ENCODE data around the gene CLDN5. TPM values are rescaled to one million over a fixed set of nuclear protein-coding genes. Genes with fewer than 3 reads are reported as not detected.
"Not testable (repeated sequence)": the region's sequence is repeated elsewhere in the genome, so short reads cannot be mapped to it uniquely, and the experiment has no call there.

The CLDN5 gene
- total RNA-seq, 1 donor from 2014 or later, result 0.44 TPM

GRCh38 chr22:19556963-19557545 lies 32.8 kb upstream of the CLDN5 start:
- Mint-ChIP-seq H3K9me3 (no peaks in the 10 kb centered on the region), H3K4me1 (no peaks in the 10 kb centered on the region), H3K27me3 (peaks cover 9% of the 10 kb centered on the region), H3K4me3 (no peak overlapping the region), H3K27ac (no peak overlapping the region), H3K36me3 (ENCODE audit: low read depth) (no peaks in the 10 kb centered on the region)
- intact Hi-C loops (cut with micrococcal nuclease), result no loop called here
- no peak for DNase-seq

- no peak for DNase-seq
- H3K9me3 Mint-ChIP-seq, result no peaks in the 10 kb centered on the region
- no peak overlapping the region for H3K4me3 Mint-ChIP-seq
- H3K27ac Mint-ChIP-seq, result no peak overlapping the region
- H3K27me3 Mint-ChIP-seq, result peaks cover 9% of the 10 kb centered on the region
- H3K4me1 Mint-ChIP-seq, result no peaks in the 10 kb centered on the region
- no peaks in the 10 kb centered on the region for H3K36me3 Mint-ChIP-seq (ENCODE audit: low read depth)
- intact Hi-C loops (cut with micrococcal nuclease), result no loop called here
These were observed 31.4 kb upstream of the CLDN5 start for GRCh38 chr22:19555651-19556050.

- Mint-ChIP-seq H3K9me3 (no peaks in the 10 kb centered on the region), H3K36me3 (ENCODE audit: low read depth) (no peaks in the 10 kb centered on the region), H3K27ac (no peak overlapping the region), H3K4me3 (no peak overlapping the region), H3K4me1 (no peaks in the 10 kb centered on the region), H3K27me3 (peaks cover 9% of the 10 kb centered on the region)
- intact Hi-C loops (cut with micrococcal nuclease), result no loop called here
- no peak for DNase-seq
These were observed 30.7 kb upstream of the CLDN5 start for GRCh38 chr22:19554834-19555404.

- Mint-ChIP-seq H3K4me3 (no peak overlapping the region), H3K27ac (no peak overlapping the region), H3K9me3 (no peaks in the 10 kb centered on the region), H3K4me1 (no peaks in the 10 kb centered on the region), H3K27me3 (peaks cover 9% of the 10 kb centered on the region), H3K36me3 (ENCODE audit: low read depth) (no peaks in the 10 kb centered on the region)
- DNase-seq, result no peak
- intact Hi-C loops (cut with micrococcal nuclease), result no loop called here
These were observed 29.0 kb upstream of the CLDN5 start for GRCh38 chr22:19553201-19553600.

GRCh38 chr22:19550382-19550781 lies 26.2 kb upstream of the CLDN5 start:
- H3K27me3 Mint-ChIP-seq, result peaks cover 7% of the 10 kb centered on the region
- no peaks in the 10 kb centered on the region for H3K4me1 Mint-ChIP-seq

GRCh38 chr22:19549428-19549827 lies 25.2 kb upstream of the CLDN5 start:
- peaks cover 6% of the 10 kb centered on the region for H3K27me3 Mint-ChIP-seq
- no peaks in the 10 kb centered on the region for H3K36me3 Mint-ChIP-seq (ENCODE audit: low read depth)
- no peak overlapping the region for H3K4me3 Mint-ChIP-seq
- no peak for DNase-seq
- H3K27ac Mint-ChIP-seq, result no peak overlapping the region
- H3K4me1 Mint-ChIP-seq, result no peaks in the 10 kb centered on the region
- intact Hi-C loops (cut with micrococcal nuclease), result no loop called here
- H3K9me3 Mint-ChIP-seq, result no peaks in the 10 kb centered on the region

More at GRCh38 chr22:19550382-19550781, 26.2 kb upstream of the CLDN5 start:
- Mint-ChIP-seq H3K4me3 (no peak overlapping the region), H3K27ac (no peak overlapping the region), H3K9me3 (no peaks in the 10 kb centered on the region), H3K36me3 (ENCODE audit: low read depth) (no peaks in the 10 kb centered on the region)
- no peak for DNase-seq
- intact Hi-C loops (cut with micrococcal nuclease), result no loop called here

- Mint-ChIP-seq H3K27me3 (peaks cover 2% of the 10 kb centered on the region), H3K27ac (no peak overlapping the region), H3K9me3 (no peaks in the 10 kb centered on the region), H3K36me3 (ENCODE audit: low read depth) (no peaks in the 10 kb centered on the region), H3K4me1 (no peaks in the 10 kb centered on the region), H3K4me3 (no peak overlapping the region)
- intact Hi-C loops (cut with micrococcal nuclease), result no loop called here
- DNase-seq, result no peak
These were observed 24.8 kb upstream of the CLDN5 start for GRCh38 chr22:19548964-19549363.

- H3K4me1 Mint-ChIP-seq; intact Hi-C loops (cut with micrococcal nuclease); H3K36me3 Mint-ChIP-seq (ENCODE audit: low read depth); DNase-seq; H3K9me3 Mint-ChIP-seq; H3K27me3 Mint-ChIP-seq; H3K27ac Mint-ChIP-seq; H3K4me3 Mint-ChIP-seq: not testable (repeated sequence)
These were observed 24.2 kb upstream of the CLDN5 start for GRCh38 chr22:19548427-19548826.

GRCh38 chr22:19547620-19548019 lies 23.4 kb upstream of the CLDN5 start:
- no peaks in the 10 kb centered on the region for H3K9me3 Mint-ChIP-seq
- peaks cover 2% of the 10 kb centered on the region for H3K27me3 Mint-ChIP-seq
- no peak overlapping the region for H3K27ac Mint-ChIP-seq
- H3K36me3 Mint-ChIP-seq (ENCODE audit: low read depth), result no peaks in the 10 kb centered on the region
- no peaks in the 10 kb centered on the region for H3K4me1 Mint-ChIP-seq
- intact Hi-C loops (cut with micrococcal nuclease), result no loop called here
- H3K4me3 Mint-ChIP-seq, result no peak overlapping the region
- no peak for DNase-seq

GRCh38 chr22:19546680-19547079 lies 22.5 kb upstream of the CLDN5 start:
- Mint-ChIP-seq H3K36me3 (ENCODE audit: low read depth) (no peaks in the 10 kb centered on the region), H3K4me3 (no peak overlapping the region), H3K27me3 (peaks cover 3% of the 10 kb centered on the region), H3K4me1 (no peaks in the 10 kb centered on the region), H3K9me3 (no peaks in the 10 kb centered on the region), H3K27ac (no peak overlapping the region)
- intact Hi-C loops (cut with micrococcal nuclease), result no loop called here
- DNase-seq, result no peak

- no peak overlapping the region for H3K4me3 Mint-ChIP-seq
- intact Hi-C loops (cut with micrococcal nuclease), result no loop called here
- no peak overlapping the region for H3K27ac Mint-ChIP-seq
- H3K36me3 Mint-ChIP-seq (ENCODE audit: low read depth), result no peaks in the 10 kb centered on the region
- peaks cover 7% of the 10 kb centered on the region for H3K27me3 Mint-ChIP-seq
- no peak for DNase-seq
- H3K4me1 Mint-ChIP-seq, result no peaks in the 10 kb centered on the region
- no peaks in the 10 kb centered on the region for H3K9me3 Mint-ChIP-seq
These were observed 21.7 kb upstream of the CLDN5 start for GRCh38 chr22:19545935-19546207.

GRCh38 chr22:19543970-19544708 lies 19.9 kb upstream of the CLDN5 start:
- peaks cover 13% of the 10 kb centered on the region for H3K27me3 Mint-ChIP-seq
- H3K9me3 Mint-ChIP-seq, result no peaks in the 10 kb centered on the region

GRCh38 chr22:19540394-19540793 lies 16.2 kb upstream of the CLDN5 start:
- Mint-ChIP-seq H3K36me3 (ENCODE audit: low read depth) (no peaks in the 10 kb centered on the region), H3K27ac (no peak overlapping the region), H3K27me3 (peaks cover 17% of the 10 kb centered on the region), H3K9me3 (no peaks in the 10 kb centered on the region), H3K4me1 (no peaks in the 10 kb centered on the region), H3K4me3 (no peak overlapping the region)
- intact Hi-C loops (cut with micrococcal nuclease), result no loop called here
- no peak for DNase-seq

More at GRCh38 chr22:19543970-19544708, 19.9 kb upstream of the CLDN5 start:
- DNase-seq, result no peak
- intact Hi-C loops (cut with micrococcal nuclease), result no loop called here
- H3K4me3 Mint-ChIP-seq, result no peak overlapping the region
- H3K27ac Mint-ChIP-seq, result no peak overlapping the region
- no peaks in the 10 kb centered on the region for H3K4me1 Mint-ChIP-seq
- no peaks in the 10 kb centered on the region for H3K36me3 Mint-ChIP-seq (ENCODE audit: low read depth)

GRCh38 chr22:19537941-19538488 lies 13.8 kb upstream of the CLDN5 start:
- Mint-ChIP-seq H3K27me3 (peaks cover 23% of the 10 kb centered on the region), H3K27ac (no peak overlapping the region), H3K4me1 (no peaks in the 10 kb centered on the region), H3K36me3 (ENCODE audit: low read depth) (no peaks in the 10 kb centered on the region), H3K4me3 (no peak overlapping the region), H3K9me3 (no peaks in the 10 kb centered on the region)
- no peak for DNase-seq
- intact Hi-C loops (cut with micrococcal nuclease), result no loop called here
